WTC11 (cell line): ENCODE measurements around the gene CNTNAP2. TPM values are rescaled to one million over a fixed set of nuclear protein-coding genes. Genes with fewer than 3 reads are reported as not detected.

ENCODE experiments used
- ATAC-seq: fragments of 200-7000 bp; cut with Tn5 transposase; 2 replicates; pipeline ENCODE4 v1.10.0; 2021; ENCODE audit warnings: mild to moderate bottlenecking, moderate library complexity
- CTCF ChIA-PET: fragments of 300-600 bp; sonication (Branson Sonifier 250); formaldehyde crosslinking; loops from one replicate; lab custom pipeline; 2021; ENCODE audit warnings: antibody characterized with exemption; lab: Charles Lee
- POLR2A ChIA-PET: fragments of 350-600 bp; sonication (Branson Sonifier 250); formaldehyde crosslinking; loops from one replicate; lab custom pipeline; 2021; ENCODE audit warnings: antibody characterized with exemption; lab: Charles Lee
- DNase-seq: peaks from one replicate; pipeline ENCODE4 v3.0.0; 2021; ENCODE audit warnings: low spot score
- H3K27ac Mint-ChIP-seq: 2 replicates; pipeline ENCODE4 v1.8.0; 2021; ENCODE audit warnings: mixed read lengths
- H3K27me3 Mint-ChIP-seq: 2 replicates; pipeline ENCODE4 v1.8.0; 2021; ENCODE audit warnings: low read depth, mild to moderate bottlenecking, moderate library complexity, mixed read lengths
- H3K36me3 Mint-ChIP-seq: 2 replicates; pipeline ENCODE4 v1.8.0; 2021; ENCODE audit warnings: mixed read lengths
- H3K4me1 Mint-ChIP-seq: 2 replicates; pipeline ENCODE4 v1.8.0; 2022; ENCODE audit warnings: mixed read lengths
- H3K4me3 Mint-ChIP-seq: 2 replicates; pipeline ENCODE4 v1.8.0; 2021; ENCODE audit warnings: mild to moderate bottlenecking, moderate library complexity, mixed read lengths
- H3K9me3 Mint-ChIP-seq: 2 replicates; pipeline ENCODE4 v1.8.0; 2021; ENCODE audit warnings: mixed read lengths
- ARID4B ChIP-seq: sonication (generic); formaldehyde crosslinking; IDR thresholded peaks from 2 replicates; pipeline ENCODE4 v1.8.0; 2023; ENCODE audit warnings: missing genetic modification reagents, mild to moderate bottlenecking, borderline replicate concordance
- CBFB ChIP-seq: sonication (generic); formaldehyde crosslinking; IDR thresholded peaks from 2 replicates; pipeline ENCODE4 v1.8.1; 2022; ENCODE audit warnings: mild to moderate bottlenecking, low read depth, missing genetic modification reagents
- CREB1 ChIP-seq: sonication (generic); formaldehyde crosslinking; IDR thresholded peaks from 2 replicates; pipeline ENCODE4 v1.8.0; 2023; ENCODE audit warnings: mild to moderate bottlenecking, missing genetic modification reagents
- E2F1 ChIP-seq: sonication (generic); formaldehyde crosslinking; IDR thresholded peaks from 2 replicates; pipeline ENCODE4 v1.8.0; 2022; ENCODE audit warnings: mild to moderate bottlenecking, missing genetic modification reagents
- ERG ChIP-seq: fragments of 250-450 bp; sonication (Bioruptor Pico); IDR thresholded peaks from 2 replicates; pipeline ENCODE4 v1.8.0; 2021; ENCODE audit warnings: mild to moderate bottlenecking
- ESRRA ChIP-seq: sonication (generic); formaldehyde crosslinking; IDR thresholded peaks from 2 replicates; pipeline ENCODE4 v1.8.1; 2022; ENCODE audit warnings: mild to moderate bottlenecking, missing genetic modification reagents, borderline replicate concordance
- FOXP4 ChIP-seq: sonication (generic); formaldehyde crosslinking; IDR thresholded peaks from 2 replicates; pipeline ENCODE4 v1.8.0; 2022; ENCODE audit warnings: mild to moderate bottlenecking, missing genetic modification reagents
- GTF2I ChIP-seq: fragments of 250-450 bp; sonication (Bioruptor Pico); conservative IDR thresholded peaks from 2 replicates; pipeline ENCODE4 v1.4.0; 2021; ENCODE audit warnings: mild to moderate bottlenecking
- KAT7 ChIP-seq: sonication (generic); formaldehyde crosslinking; IDR thresholded peaks from 2 replicates; pipeline ENCODE4 v1.8.1; 2023; ENCODE audit warnings: missing genetic modification reagents, mild to moderate bottlenecking, borderline replicate concordance
- MAX ChIP-seq: sonication (generic); formaldehyde crosslinking; IDR thresholded peaks from 2 replicates; pipeline ENCODE4 v1.8.0; 2022; ENCODE audit warnings: mild to moderate bottlenecking, missing genetic modification reagents
- MXD4 ChIP-seq: fragments of 250-450 bp; sonication (Bioruptor Pico); IDR thresholded peaks from 2 replicates; pipeline ENCODE4 v1.8.0; 2021; ENCODE audit warnings: mild to moderate bottlenecking, moderate library complexity, borderline replicate concordance
- NFYB ChIP-seq: sonication (generic); formaldehyde crosslinking; conservative IDR thresholded peaks from 2 replicates; pipeline ENCODE4 v1.8.0; 2022; ENCODE audit warnings: low read depth, missing genetic modification reagents
- RORB ChIP-seq: fragments of 250-450 bp; sonication (Bioruptor Pico); IDR thresholded peaks from 2 replicates; pipeline ENCODE4 v1.9.0; 2021; ENCODE audit warnings: mild to moderate bottlenecking
- STAT6 ChIP-seq: sonication (generic); formaldehyde crosslinking; conservative IDR thresholded peaks from 2 replicates; pipeline ENCODE4 v1.8.1; 2023; ENCODE audit warnings: mild to moderate bottlenecking, low read depth, missing genetic modification reagents, moderate library complexity
- USF2 ChIP-seq: sonication (generic); formaldehyde crosslinking; IDR thresholded peaks from 2 replicates; pipeline ENCODE4 v1.8.1; 2023; ENCODE audit warnings: mild to moderate bottlenecking, missing genetic modification reagents, moderate library complexity
- ZNF232 ChIP-seq: sonication (generic); formaldehyde crosslinking; IDR thresholded peaks from 2 replicates; pipeline ENCODE4 v1.8.0; 2022; ENCODE audit warnings: mild to moderate bottlenecking, missing genetic modification reagents
- ZNF281 ChIP-seq: sonication (generic); formaldehyde crosslinking; IDR thresholded peaks from 2 replicates; pipeline ENCODE4 v1.8.0; 2023; ENCODE audit warnings: mild to moderate bottlenecking, missing genetic modification reagents
- ZNF317 ChIP-seq: sonication (generic); formaldehyde crosslinking; IDR thresholded peaks from 2 replicates; pipeline ENCODE4 v1.8.1; 2023; ENCODE audit warnings: low read depth, mild to moderate bottlenecking, moderate library complexity, missing genetic modification reagents, borderline replicate concordance
- ZSCAN18 ChIP-seq: fragments of 250-450 bp; sonication (Bioruptor Pico); IDR thresholded peaks from 2 replicates; pipeline ENCODE4 v2.1.2; 2022; ENCODE audit warnings: mild to moderate bottlenecking, moderate library complexity
- total RNA-seq: library from RNA; stranded (reverse); gene quantifications from 3 replicates; pipeline ENCODE4 v1.2.3, GENCODE V29; 2021

Gene CNTNAP2
- total RNA-seq, 1 experiment from 2014 or later = 63.8 TPM

GRCh38 chr7:146966274-146966673 lies 849.7 kb downstream of the CNTNAP2 start:
- H3K9me3 Mint-ChIP-seq = peaks cover 4% of the 10 kb centered on the region; the same call in 1 of the 2 replicates
- no peak for DNase-seq
- H3K4me1 Mint-ChIP-seq = peaks cover 9% of the 10 kb centered on the region
- CTCF ChIA-PET = no interaction called here
- H3K27ac Mint-ChIP-seq = no peak overlapping the region
- no peaks in the 10 kb centered on the region for H3K36me3 Mint-ChIP-seq
- no peak overlapping the region for H3K4me3 Mint-ChIP-seq
- H3K27me3 Mint-ChIP-seq = no peaks in the 10 kb centered on the region
- ATAC-seq = no peak
- POLR2A ChIA-PET = no interaction called here
- TF ChIP-seq ZSCAN18 (CRISPR knock-in tag) = no peak
- no peak for TF ChIP-seq KAT7
- no peak for TF ChIP-seq E2F1 (CRISPR knock-in tag)
- TF ChIP-seq MXD4 = no peak
- TF ChIP-seq GTF2I = no peak
- no peak for TF ChIP-seq CREB1 (CRISPR knock-in tag)
- TF ChIP-seq FOXP4 = no peak
- TF ChIP-seq NFYB (CRISPR knock-in tag) = no peak
- TF ChIP-seq ESRRA (CRISPR knock-in tag) = no peak
- no peak for TF ChIP-seq ZNF232
- TF ChIP-seq MAX = no peak
- TF ChIP-seq ZNF317 = no peak
- no peak for TF ChIP-seq STAT6 (CRISPR knock-in tag)
- TF ChIP-seq ZNF281 = no peak
- no peak for TF ChIP-seq ERG (CRISPR knock-in tag)
- TF ChIP-seq CBFB (CRISPR knock-in tag) = no peak
- no peak for TF ChIP-seq USF2 (CRISPR knock-in tag)
- no peak for TF ChIP-seq RORB (CRISPR knock-in tag)
- TF ChIP-seq ARID4B = no peak
